ENCODE results near the gene CELSR1.
"Not testable (repeated sequence)": the region's sequence is repeated elsewhere in the genome, so short reads cannot be mapped to it uniquely, and the experiment has no call there.

CELSR1 gene

DNA sequence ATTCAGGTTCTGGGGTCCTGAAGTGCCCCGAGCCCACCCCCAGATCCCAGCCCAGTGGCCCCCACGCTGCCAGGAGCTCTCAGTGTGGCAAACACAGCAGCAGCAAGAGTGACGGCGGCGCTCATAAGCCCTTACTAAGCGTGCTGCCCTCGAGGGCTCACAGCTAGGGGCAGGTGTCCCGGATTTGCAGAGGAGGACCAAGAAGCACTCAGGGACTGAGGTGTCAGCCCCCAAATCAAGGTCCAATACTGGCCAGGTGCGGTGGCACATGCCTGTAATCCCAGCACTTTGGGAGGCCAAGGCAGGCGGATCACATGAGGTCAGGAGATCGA lies 25.4 kb downstream of the CELSR1 start:
- no peak for DNase-seq

GRCh38 chr22:46511151-46512038 lies 26.0 kb downstream of the CELSR1 start:
- DNase-seq: no peak

- DNase-seq: no peak
Observed at GRCh38 chr22:46509416-46510089, 27.9 kb downstream of the CELSR1 start.

- DNase-seq: no peak
Observed at GRCh38 chr22:46508491-46508999, 28.9 kb downstream of the CELSR1 start.

- DNase-seq: no peak
Observed at GRCh38 chr22:46507451-46508425, 29.7 kb downstream of the CELSR1 start.

- no peak for DNase-seq
Observed at GRCh38 chr22:46504584-46504983, 32.8 kb downstream of the CELSR1 start.

DNA sequence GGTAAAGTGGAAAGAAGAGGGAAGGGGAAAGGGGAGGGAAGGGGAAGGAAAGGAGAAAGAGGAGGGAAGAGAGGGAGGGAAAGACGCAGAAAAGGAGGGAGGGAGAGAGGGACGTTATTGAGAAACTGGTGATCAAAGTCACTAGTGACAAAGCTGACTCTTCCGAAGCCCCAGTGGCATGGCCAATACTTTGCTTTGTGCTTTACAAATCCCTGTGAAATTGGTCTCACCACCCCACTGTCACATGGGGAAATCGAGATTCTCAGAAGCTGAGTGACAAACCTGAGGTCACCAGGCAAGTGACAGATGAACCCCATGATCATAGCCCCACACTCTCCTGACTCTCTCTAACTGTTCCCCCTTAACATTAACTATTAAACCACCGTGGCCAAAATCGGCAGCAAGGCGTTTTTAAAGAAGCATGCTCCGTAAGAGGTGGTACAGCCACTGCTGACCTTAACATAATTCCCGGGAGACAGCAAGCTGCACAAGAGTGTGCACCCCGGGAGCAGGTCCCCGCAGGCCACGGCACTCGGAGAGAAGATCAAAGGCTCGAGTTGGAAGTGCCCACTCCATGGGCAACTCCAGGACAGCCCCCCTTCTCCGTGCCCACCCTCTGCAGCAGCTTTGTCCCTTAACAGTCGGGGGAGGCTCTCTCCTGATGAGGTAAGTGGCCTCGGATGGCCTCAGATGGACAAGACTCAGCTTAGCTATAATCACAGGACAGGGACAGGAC lies 34.8 kb downstream of the CELSR1 start:
- no peak for DNase-seq

DNA sequence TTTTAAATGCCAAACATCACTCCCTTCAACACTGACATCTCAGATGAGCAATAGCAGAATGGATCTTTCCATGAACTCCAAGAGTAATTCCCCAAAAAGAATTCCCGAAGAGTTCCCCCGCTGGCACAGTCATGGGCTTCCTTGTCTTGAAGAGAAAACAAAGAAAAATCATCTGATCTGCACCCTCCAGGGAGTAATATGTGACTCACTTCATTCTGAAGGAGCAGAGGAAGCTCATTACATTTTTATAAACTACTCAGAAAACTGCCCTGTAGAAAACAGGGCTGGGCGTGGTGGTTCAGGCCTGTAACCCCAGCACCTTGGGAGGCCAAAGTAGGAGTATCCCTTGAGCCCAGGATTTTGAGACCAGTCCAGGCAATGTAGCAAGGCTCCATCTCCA lies 35.7 kb downstream of the CELSR1 start:
- DNase-seq: no peak

- DNase-seq: not testable (repeated sequence)
Observed at GRCh38 chr22:46501265-46501664, 36.2 kb downstream of the CELSR1 start.

DNA sequence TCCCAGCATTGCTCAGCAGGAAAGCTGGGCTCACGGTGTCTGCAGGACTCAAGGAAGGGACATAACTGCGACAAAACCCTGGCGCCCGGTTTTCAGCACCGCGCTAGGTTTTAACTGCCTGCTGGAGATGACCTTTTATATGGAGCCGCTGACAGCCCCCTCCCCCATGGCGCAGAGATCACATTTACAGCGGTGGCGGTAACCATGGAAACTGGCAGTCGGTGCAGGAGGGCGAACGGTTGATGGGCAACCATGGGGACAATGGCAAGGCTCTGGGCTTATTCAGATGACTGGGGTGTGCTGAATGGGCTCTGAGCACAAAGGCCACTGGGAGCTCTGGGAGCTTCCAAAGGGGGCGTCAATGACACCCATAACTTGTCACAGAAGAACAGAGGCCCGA lies 37.2 kb downstream of the CELSR1 start:
- DNase-seq: no peak

- no peak for DNase-seq
Observed at GRCh38 chr22:46499805-46500189, 37.6 kb downstream of the CELSR1 start.

- no peak for DNase-seq
Observed at GRCh38 chr22:46491946-46492345, 45.5 kb downstream of the CELSR1 start.

- no peak for DNase-seq
Observed at GRCh38 chr22:46490538-46490937, 46.9 kb downstream of the CELSR1 start.

GRCh38 chr22:46486996-46487717 lies 50.3 kb downstream of the CELSR1 start:
- DNase-seq: no peak

- DNase-seq: no peak
Observed at GRCh38 chr22:46484861-46485595, 52.4 kb downstream of the CELSR1 start.

GRCh38 chr22:46484156-46484860 lies 53.1 kb downstream of the CELSR1 start:
- no peak for DNase-seq

GRCh38 chr22:46483353-46483752 lies 54.1 kb downstream of the CELSR1 start:
- DNase-seq: no peak

DNA sequence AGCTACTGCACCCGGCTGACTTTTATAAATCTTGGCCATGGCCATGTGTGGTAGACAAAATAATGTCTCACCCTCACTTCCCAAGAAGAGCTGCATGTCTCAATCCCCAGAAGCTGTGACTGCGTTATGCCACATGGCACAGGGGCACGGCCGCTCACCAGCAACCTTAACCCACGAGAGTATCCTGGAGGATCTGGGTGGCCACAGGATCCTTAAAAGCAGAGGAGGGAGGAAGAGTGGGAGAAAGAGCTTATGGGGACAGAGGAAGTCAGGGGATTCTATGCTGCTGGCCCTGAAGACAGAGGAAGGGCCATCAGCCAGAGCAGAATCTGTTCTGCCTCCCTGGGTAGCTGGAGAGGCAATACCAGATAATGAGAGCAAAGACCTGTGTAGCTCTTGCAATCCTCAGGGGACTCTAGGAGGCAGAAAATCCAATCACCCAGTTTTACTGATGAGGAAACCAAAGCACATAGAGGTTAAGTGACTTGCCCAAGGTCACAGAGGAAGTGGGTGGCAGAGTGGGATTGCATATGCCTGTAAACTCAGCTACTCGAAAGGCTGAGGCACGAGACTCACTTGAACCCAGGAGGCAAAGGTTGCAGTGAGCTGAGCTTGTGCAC lies 55.3 kb downstream of the CELSR1 start:
- no peak for DNase-seq

GRCh38 chr22:46481386-46481785 lies 56.0 kb downstream of the CELSR1 start:
- DNase-seq: no peak

DNA sequence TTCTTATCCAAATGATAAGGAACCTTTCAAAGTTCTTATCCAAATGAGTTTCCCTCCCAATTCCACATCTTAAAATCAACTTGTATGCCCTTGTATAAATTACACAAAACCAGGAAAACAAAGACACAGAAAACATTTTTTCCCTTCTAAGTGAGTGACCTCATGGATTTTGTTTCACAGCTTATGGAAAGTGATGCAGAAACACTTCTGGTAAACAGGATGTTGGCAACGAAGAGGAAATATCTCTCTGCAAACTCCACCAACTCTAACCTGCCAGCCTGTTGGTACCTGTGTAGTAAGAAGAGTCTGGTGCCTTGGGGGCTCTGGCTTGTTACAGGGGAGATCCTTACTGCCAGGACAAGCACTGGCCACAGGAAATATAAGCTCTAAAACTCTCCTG lies 57.0 kb downstream of the CELSR1 start:
- no peak for DNase-seq

Data from cortex of kidney (tissue), 1 donor.